Mucosa of descending colon (tissue), 3 donors: ENCODE results near the gene HDAC10. TPM values are rescaled to one million over a fixed set of nuclear protein-coding genes. Genes with fewer than 3 reads are reported as not detected.

Experiments
- ATAC-seq: fragments of 200-7000 bp; cut with Tn5 transposase; one replicate; pipeline ENCODE4 v1.9.1; 2020; ENCODE audit warnings: mild to moderate bottlenecking, moderate library complexity
- DNase-seq, 3 donors: peaks; one replicate each; pipeline ENCODE4 v3.0.0-alpha.2; 2020
- H3K36me3 ChIP-seq: fragments of 200-600 bp; one replicate; pipeline ENCODE4 v1.8.0; 2021; ENCODE audit warnings: low read depth, mild to moderate bottlenecking
- H3K4me1 ChIP-seq: fragments of 200-600 bp; one replicate; pipeline ENCODE4 v1.8.0; 2021; ENCODE audit warnings: low read depth, mild to moderate bottlenecking
- H3K4me3 ChIP-seq: fragments of 200-600 bp; one replicate; pipeline ENCODE4 v1.8.0; 2021; ENCODE audit warnings: mild to moderate bottlenecking
- H3K9me3 ChIP-seq: fragments of 200-600 bp; one replicate; pipeline ENCODE4 v1.8.0; 2021; ENCODE audit warnings: mild to moderate bottlenecking
- intact Hi-C, 2 donors: fragments of 100-400 bp; cut with DNase I in 1 of 2; cut with micrococcal nuclease in 1 of 2; formaldehyde crosslinking; loops; one replicate each; pipeline versions ENCODE4 v1.11.0 to v1.11.1; 2022; cut with DNase I, micrococcal nuclease
- total RNA-seq, 3 donors: library from RNA; stranded (reverse); fragmentation: NEBNext Ultra II Directional in 2 of 3; extraction: Animal tissue kit (Norgen Biotek cat#: 25700) in 2 of 3; gene quantifications; one replicate each; pipeline versions ENCODE4 v1.2.1 to v1.2.4, GENCODE V29; 2021 to 2023
- TF ChIP-seq, protein P1 (sequence below): fragments of 200-600 bp; IDR thresholded peaks from one replicate; pipeline ENCODE4 v1.8.0; 2022; ENCODE audit warnings: antibody characterized with exemption, mild to moderate bottlenecking
- donor health status: DM: no; HTN: no; CAD: no; lungs with moderate emphysema.
- donor health status: DM: no; HTN: no; CAD: no.
- donor health status: DM: no; HTN: yes; CAD: no.

HDAC10 gene
- total RNA-seq, 3 donors from 2014 or later = 39.5 to 66.3 (median 47.8) TPM

- no peak for DNase-seq
- ATAC-seq = no peak
- H3K4me1 ChIP-seq = no peaks in the 10 kb centered on the region
- TF ChIP-seq, protein P1, sequence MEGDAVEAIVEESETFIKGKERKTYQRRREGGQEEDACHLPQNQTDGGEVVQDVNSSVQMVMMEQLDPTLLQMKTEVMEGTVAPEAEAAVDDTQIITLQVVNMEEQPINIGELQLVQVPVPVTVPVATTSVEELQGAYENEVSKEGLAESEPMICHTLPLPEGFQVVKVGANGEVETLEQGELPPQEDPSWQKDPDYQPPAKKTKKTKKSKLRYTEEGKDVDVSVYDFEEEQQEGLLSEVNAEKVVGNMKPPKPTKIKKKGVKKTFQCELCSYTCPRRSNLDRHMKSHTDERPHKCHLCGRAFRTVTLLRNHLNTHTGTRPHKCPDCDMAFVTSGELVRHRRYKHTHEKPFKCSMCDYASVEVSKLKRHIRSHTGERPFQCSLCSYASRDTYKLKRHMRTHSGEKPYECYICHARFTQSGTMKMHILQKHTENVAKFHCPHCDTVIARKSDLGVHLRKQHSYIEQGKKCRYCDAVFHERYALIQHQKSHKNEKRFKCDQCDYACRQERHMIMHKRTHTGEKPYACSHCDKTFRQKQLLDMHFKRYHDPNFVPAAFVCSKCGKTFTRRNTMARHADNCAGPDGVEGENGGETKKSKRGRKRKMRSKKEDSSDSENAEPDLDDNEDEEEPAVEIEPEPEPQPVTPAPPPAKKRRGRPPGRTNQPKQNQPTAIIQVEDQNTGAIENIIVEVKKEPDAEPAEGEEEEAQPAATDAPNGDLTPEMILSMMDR = no peak
- intact Hi-C loops = no loop called here
- no peak overlapping the region for H3K4me3 ChIP-seq
- H3K9me3 ChIP-seq = no peaks in the 10 kb centered on the region
- peaks cover 14% of the 10 kb centered on the region for H3K36me3 ChIP-seq
Observed at GRCh38 chr22:50281957-50282356, 30.9 kb upstream of the HDAC10 start.

DNA sequence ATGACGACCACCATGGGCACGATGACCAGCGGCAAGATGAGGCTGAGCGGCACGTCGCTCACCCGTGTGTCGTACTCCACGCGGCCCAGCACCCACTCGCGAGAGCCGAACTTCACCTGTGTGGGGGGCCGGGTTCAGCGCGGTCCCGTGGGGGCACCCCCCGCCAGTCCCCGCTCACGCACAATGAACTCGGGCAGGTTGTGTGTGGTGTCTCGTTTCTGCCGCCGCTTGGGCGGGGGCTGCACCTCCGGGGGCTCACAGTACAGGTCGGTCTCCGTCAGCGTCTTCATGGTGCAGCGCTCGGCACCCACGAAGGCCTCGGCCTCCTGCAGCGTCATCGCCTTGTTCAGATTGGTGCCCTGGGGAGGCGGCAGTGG, 30.3 kb upstream of the HDAC10 start:
- DNase-seq (no peak), ATAC-seq (no peak)
- no peaks in the 10 kb centered on the region for H3K4me1 ChIP-seq
- H3K4me3 ChIP-seq = no peak overlapping the region
- TF ChIP-seq, protein P1 = no peak
- peaks cover 11% of the 10 kb centered on the region for H3K36me3 ChIP-seq
- intact Hi-C loops = no loop called here
- no peaks in the 10 kb centered on the region for H3K9me3 ChIP-seq

DNA sequence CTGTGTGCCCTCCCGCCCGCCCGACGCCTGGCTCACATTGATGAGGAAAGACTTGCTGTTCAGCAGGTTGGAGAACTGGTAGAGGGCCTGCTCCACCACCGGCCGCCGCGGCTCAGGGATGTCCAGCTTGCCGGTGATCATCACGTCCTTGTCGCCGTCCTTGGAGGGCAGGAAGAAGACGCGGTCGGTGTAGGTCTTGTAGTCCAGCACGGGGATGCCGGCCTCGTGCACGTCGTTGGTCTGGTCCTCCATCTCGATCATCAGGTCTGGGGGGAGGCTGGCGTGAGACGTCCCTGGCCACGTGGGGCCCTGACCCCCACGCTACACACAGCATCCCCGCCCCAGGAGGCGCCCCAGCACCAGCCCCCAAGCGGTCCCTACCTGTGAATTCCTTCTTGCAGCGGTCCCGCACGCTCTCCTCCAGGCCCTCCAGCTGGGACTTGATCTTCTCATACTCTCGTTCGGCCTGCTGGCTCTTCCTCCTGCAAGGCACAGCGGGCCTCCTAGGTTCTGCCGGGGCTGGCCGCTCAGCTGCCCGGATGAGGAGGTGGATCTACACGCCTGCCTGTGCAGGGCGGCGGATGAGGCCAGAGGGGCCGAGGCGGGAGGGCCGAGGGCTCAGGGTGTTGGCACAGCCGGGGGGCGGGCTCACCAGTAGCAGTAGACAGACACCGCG, 29.8 kb upstream of the HDAC10 start:
- no peaks in the 10 kb centered on the region for H3K4me1 ChIP-seq
- intact Hi-C loops = no loop called here
- DNase-seq (no peak), ATAC-seq (no peak)
- H3K9me3 ChIP-seq = no peaks in the 10 kb centered on the region
- H3K36me3 ChIP-seq = peaks cover 11% of the 10 kb centered on the region
- TF ChIP-seq, protein P1 = no peak
- no peak overlapping the region for H3K4me3 ChIP-seq

DNA sequence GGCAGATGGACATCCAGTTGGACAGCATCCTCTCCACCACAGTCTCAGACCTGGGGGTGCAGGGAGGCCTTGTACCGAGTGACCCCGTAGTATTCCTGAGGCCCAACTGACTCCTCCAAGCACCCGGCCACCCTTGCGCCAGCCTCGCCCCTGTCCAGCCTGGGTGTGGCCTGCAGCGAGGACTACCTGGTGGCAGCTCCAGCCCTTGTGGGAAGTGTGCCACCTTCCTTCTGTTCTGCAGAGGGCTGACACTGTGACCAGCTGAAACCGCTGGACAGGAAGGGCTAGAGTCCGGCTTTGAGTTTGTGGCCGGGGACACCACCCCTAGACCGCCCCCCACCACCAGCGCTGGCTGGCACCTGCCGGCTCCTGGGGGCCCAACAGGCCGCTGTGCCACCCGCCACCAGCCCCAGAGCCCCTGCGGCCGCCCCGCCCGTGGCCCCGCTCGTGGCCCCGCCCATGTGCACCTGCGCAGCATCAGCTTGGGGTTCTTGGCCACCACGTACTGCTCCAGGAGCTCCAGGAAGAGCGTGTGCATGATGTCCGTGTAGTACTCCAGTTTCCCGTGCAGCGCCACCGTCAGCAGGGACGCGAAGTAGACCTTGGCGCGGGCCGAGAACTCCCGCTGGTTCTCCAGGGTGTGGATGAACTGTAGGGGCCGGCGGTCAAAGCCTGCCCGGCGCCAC, 29.1 kb upstream of the HDAC10 start:
- intact Hi-C loops = no loop called here
- no peak for ATAC-seq
- DNase-seq = no peak
- Histone ChIP-seq H3K4me3 (no peak overlapping the region), H3K4me1 (no peaks in the 10 kb centered on the region), H3K36me3 (peaks cover 11% of the 10 kb centered on the region), H3K9me3 (no peaks in the 10 kb centered on the region)
- TF ChIP-seq, protein P1 = no peak

DNA sequence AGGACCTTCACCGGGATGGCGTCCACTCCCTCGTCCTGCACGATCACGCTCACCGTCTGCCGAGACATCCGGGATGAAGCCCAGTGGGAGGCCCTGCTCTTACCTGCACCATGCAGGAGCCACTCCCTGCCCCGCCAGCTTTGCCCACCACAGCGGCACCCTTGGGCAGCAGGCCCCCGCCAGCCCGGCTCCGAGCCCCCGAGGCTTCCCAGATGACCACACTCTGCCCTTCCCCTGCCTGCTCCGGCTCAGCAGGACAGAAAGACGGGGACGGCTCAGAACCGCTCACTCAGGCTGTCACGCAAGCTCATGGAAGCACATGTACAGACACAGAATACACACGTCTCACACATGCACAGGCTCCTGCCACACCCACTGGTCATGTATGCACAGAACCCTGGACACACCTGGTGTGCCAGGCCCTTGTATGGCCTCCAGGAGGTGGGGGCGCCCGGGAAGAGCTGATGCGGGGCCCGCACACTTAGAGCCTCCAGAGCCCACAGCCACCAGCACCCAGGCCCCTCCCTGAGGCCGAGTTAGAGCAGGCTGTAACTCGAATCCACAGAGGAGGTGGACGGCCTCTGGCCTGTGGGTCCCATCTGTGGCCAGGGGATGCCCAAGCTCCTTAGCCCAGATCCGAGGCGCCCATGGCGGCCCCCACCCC, 28.0 kb upstream of the HDAC10 start:
- Histone ChIP-seq H3K4me3 (no peak overlapping the region), H3K36me3 (peaks cover 11% of the 10 kb centered on the region), H3K4me1 (no peaks in the 10 kb centered on the region), H3K9me3 (no peaks in the 10 kb centered on the region)
- intact Hi-C loops = loop anchor here (5.0 kb wide), 2 partner anchors 43 to 48 kb away; partner anchors contain the start of gene DENND6B (in 1 of the 2)
- no peak for ATAC-seq
- no peak for DNase-seq
- TF ChIP-seq, protein P1 = no peak
